Measurements from ENCODE around the gene TSGA10.

TSGA10 gene

GRCh38 chr2:99180755-99181623, 26.2 kb upstream of the TSGA10 start, which contains the start of the genes MITD1 and MRPL30:
Gene MITD1, minus strand, starts transcription at chr2:99181058. Its CDS starts 77 bp downstream, at chr2:99180981.
Gene MRPL30, plus strand, starts transcription at chr2:99181184. Its CDS starts 5,020 bp downstream, at chr2:99186204.
- CTCF ChIA-PET = interaction anchor here (0.6 to 2.8 kb wide), 8 partner anchors 13 to 156 kb away, joined by 3 to 16 read pairs (median 3); partner anchors contain the start of genes EIF5B and TXNDC9
- DNase-seq = peak; percentile 93
- Mint-ChIP-seq H3K27ac (peak within 1 kb of the TSS; percentile 95), H3K27me3 (no peaks in the 10 kb centered on the region), H3K9me3 (no peaks in the 10 kb centered on the region), H3K4me1 (peaks cover 53% of the 10 kb centered on the region), H3K36me3 (peaks cover 17% of the 10 kb centered on the region), H3K4me3 (peak within 1 kb of the TSS; percentile 97)

DNA sequence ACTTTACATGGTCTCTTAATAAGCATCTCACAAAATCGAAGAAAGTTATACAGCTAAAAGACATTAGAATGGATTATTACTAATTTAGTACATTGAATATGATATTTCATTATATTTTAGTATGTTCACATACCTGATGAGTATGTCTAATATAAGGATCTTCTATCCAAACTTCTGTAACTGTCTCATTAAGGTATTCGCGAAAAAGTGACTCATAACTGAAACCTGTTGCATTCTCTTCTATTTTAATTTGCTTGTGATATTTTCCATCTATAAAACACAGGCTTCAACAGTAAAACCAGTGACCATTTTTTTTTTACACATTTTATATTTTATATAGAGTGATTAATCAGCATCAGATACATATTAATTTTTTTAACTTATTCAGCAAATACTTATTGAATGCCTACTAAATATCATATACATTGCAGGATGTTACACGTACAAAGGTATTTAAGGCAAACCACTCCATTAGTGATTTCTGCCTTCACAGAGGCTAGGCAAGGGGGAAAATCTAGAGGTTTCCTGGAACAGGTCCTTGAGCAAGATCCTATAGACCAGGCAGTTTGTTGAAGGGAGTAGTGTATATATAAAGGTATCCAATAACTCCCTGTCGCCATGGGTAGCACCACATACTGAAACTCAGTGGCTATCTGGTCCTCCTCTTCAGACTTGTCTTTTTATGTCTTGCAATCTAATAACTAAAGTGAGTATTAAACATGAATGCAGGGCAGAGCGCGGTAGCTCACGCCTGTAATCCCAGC, 16.8 kb upstream of the TSGA10 start:
- peaks cover 14% of the 10 kb centered on the region for H3K4me1 Mint-ChIP-seq
- no peak for DNase-seq
- no peaks in the 10 kb centered on the region for H3K9me3 Mint-ChIP-seq
- CTCF ChIA-PET = no interaction called here
- H3K27ac Mint-ChIP-seq = no peak overlapping the region
- H3K4me3 Mint-ChIP-seq = no peak overlapping the region
- H3K36me3 Mint-ChIP-seq = peaks cover 35% of the 10 kb centered on the region
- no peaks in the 10 kb centered on the region for H3K27me3 Mint-ChIP-seq

DNA sequence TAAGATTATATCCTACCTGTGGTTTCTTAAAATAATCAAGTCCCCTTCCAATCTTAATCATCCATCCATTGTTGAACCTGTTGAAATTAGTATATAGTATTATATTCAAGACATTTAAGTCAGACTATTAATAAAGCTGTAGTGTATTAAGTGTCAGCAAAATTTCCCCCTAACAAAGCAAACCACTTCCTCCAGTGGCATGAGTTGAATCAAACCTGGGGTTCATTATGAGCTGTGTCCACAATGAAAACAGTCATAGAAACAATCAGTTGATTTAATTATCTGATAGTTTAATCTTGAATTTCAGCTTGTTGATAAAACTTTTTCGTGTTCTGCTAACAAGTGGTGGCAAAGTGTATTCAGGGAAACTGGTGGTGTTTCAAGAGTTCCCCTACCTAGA, 14.8 kb upstream of the TSGA10 start:
- no peak for DNase-seq
- Mint-ChIP-seq H3K27me3 (no peaks in the 10 kb centered on the region), H3K36me3 (peaks cover 48% of the 10 kb centered on the region), H3K4me3 (no peak overlapping the region), H3K4me1 (peaks cover 5% of the 10 kb centered on the region), H3K9me3 (no peaks in the 10 kb centered on the region), H3K27ac (no peak overlapping the region)
- CTCF ChIA-PET = no interaction called here

DNA sequence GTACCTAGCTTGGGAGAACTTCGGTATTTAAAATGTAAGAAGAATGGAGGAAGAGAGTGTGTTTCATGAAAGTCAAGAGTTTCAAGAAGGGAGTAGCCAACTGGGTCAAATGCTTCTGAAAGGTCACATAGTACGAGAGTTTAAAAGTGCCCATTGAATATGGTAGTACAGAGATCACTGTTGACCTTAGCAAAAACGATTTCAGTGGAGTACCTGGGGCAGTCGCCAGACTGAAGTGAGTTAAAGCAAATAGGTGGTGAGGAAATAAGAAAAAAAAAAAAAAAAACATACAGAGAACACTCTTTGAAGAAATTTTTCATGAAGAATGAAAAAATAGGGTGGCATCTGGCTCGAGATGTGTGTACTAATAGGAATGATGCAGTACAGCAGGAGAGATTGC, 11.5 kb upstream of the TSGA10 start:
- CTCF ChIA-PET = interaction anchor here (0.6 kb wide), 1 partner anchor 279 kb away, joined by 3 read pairs; no protein-coding TSS in a partner anchor
- H3K27ac Mint-ChIP-seq = peak overlapping the region; percentile 13
- no peaks in the 10 kb centered on the region for H3K9me3 Mint-ChIP-seq

GRCh38 chr2:99159594-99159993, 4.9 kb upstream of the TSGA10 start:
- no peak overlapping the region for H3K27ac Mint-ChIP-seq
- peaks cover 23% of the 10 kb centered on the region for H3K4me1 Mint-ChIP-seq
- peaks cover 32% of the 10 kb centered on the region for H3K36me3 Mint-ChIP-seq
- H3K27me3 Mint-ChIP-seq = no peaks in the 10 kb centered on the region
- no peaks in the 10 kb centered on the region for H3K9me3 Mint-ChIP-seq
- CTCF ChIA-PET = interaction anchor here (1.5 kb wide), 1 partner anchor 8 kb away, joined by 8 read pairs; no protein-coding TSS in a partner anchor
- no peak for DNase-seq
- no peak overlapping the region for H3K4me3 Mint-ChIP-seq

More for the DNA sequence above, 11.5 kb upstream of the TSGA10 start:
- DNase-seq = no peak
- Mint-ChIP-seq H3K4me1 (peaks cover 2% of the 10 kb centered on the region), H3K36me3 (peaks cover 52% of the 10 kb centered on the region), H3K4me3 (no peak overlapping the region), H3K27me3 (no peaks in the 10 kb centered on the region)

DNA sequence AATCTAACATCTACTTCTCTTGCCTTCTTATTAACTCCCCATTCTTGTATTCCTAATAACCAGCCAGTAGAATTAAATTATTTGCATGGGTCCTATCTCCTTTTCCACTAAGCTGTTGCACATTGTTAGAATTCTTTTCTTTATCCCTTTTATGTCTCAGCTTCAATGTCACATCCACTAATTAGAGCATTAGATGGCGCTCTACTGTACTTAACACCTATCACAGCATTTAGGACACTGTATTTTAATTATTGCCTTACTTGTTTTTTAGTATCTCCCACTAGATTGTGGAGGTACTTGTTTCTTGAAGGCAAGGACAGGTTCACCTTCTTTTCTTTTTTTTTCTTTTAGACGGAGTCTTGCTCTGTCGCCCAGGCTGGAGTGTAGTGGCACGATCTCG, 3.9 kb upstream of the TSGA10 start:
- Mint-ChIP-seq H3K9me3 (no peaks in the 10 kb centered on the region), H3K27me3 (no peaks in the 10 kb centered on the region), H3K27ac (no peak overlapping the region), H3K4me3 (no peak overlapping the region), H3K36me3 (peaks cover 26% of the 10 kb centered on the region), H3K4me1 (peaks cover 23% of the 10 kb centered on the region)
- DNase-seq = no peak
- CTCF ChIA-PET = interaction anchor here (0.8 to 2.9 kb wide), 5 partner anchors 9 to 22 kb away, joined by 3 to 16 read pairs (median 5); partner anchors contain the start of genes MITD1 and MRPL30

- DNase-seq = no peak
- CTCF ChIA-PET = interaction anchor here (0.8 to 2.9 kb wide), 2 partner anchors 24 to 170 kb away, joined by 3 to 16 read pairs; partner anchors contain the start of genes MITD1 and MRPL30
- Mint-ChIP-seq H3K4me3 (no peak overlapping the region), H3K27ac (no peak overlapping the region), H3K9me3 (no peaks in the 10 kb centered on the region), H3K36me3 (peaks cover 18% of the 10 kb centered on the region), H3K27me3 (no peaks in the 10 kb centered on the region), H3K4me1 (peaks cover 23% of the 10 kb centered on the region)
These were observed 2.1 kb upstream of the TSGA10 start for GRCh38 chr2:99156891-99157290.

DNA sequence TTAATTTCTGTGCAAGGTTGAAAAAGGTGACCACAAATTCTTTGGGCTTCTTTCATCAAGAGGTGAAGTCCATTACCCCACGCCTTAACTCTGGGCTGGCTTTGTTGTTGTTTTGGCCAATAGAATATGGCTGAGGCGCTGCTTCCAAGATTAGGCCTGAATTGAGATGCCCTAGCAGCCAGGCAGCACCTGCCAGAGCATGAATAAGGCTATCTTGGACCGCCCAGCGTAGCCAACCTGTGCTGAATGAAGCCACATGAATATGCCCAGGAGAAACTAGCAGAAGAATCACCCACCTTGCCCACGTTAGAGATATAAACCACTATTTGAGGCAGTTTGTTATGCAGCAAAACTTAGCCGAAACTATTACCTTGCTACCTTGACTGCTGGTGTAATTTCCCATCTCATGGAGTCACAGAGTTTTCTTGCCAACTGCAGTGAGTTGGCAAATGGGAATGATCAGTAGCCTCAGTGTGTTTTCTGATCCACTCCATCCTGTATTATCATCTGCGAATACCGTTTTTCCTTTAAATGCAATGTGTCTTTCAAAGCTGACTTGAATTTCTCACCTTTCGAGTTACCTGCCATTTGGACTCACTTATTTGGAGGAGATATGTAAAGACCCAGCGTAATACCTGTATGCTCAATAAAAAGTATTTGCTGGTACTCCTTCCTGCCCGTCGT, 679 bp downstream of the TSGA10 start:
- CTCF ChIA-PET = no interaction called here
- peaks cover 27% of the 10 kb centered on the region for H3K4me1 Mint-ChIP-seq
- DNase-seq = peak; percentile 24

DNA sequence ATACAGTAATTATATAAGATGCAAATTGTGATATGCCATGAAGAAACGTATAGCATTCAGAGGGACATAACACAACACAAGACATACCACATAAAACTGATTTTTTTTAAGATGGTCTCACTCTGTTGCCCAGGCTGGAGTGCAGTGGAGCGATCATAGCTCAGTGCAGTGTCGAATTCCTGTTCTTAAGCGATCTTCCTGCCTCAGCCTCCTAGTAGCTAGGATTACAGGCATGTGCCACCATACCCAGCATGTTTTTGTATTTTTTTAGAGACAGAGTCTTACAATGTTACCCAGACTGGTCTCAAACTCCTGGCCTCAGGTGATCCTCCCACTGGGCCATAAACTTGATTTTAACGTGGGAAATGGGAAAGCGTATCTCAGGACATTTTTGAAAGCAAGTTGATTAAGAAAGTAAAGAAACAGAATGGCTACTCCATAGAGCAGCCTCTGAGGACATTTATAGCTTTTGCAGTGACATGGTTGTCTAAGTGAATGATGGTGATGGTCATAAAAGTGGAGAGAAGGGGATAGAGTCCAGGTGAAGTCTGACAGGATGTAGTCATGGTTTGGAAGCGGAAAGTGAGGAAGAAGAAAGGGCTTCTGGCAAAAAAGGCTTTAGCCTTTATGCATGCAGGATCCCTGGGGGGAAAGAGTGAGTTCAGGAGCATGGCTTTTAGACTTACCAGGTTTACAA, 2.4 kb downstream of the TSGA10 start:
- Mint-ChIP-seq H3K9me3 (no peaks in the 10 kb centered on the region), H3K4me3 (no peak overlapping the region), H3K27ac (no peak overlapping the region), H3K27me3 (no peaks in the 10 kb centered on the region), H3K4me1 (peaks cover 24% of the 10 kb centered on the region), H3K36me3 (peaks cover 7% of the 10 kb centered on the region)
- DNase-seq = no peak
- CTCF ChIA-PET = no interaction called here

More for the DNA sequence above, 679 bp downstream of the TSGA10 start:
- Mint-ChIP-seq H3K9me3 (no peaks in the 10 kb centered on the region), H3K27ac (peak overlapping the region; percentile 88), H3K27me3 (no peaks in the 10 kb centered on the region), H3K4me3 (no peak overlapping the region), H3K36me3 (peaks cover 12% of the 10 kb centered on the region)

DNA sequence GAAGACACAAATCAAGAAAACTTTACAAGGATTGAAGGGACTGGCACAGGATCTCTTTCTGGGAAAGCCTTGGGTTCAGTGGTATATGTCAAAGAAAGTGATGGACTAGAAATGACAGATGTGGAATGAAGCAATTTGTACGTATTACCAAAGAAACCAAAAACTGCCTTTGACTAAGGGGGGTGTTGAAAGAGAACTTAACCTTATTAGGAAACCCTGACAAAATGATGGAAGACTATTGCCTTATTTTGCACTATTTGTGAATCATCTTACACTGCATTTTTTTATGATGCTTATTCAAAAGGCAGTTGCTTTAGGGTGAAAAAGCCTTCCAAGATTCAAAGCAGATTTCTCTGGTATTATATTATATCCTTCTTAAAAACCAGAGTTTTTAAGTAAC, 4.0 kb downstream of the TSGA10 start:
- Mint-ChIP-seq H3K4me1 (peaks cover 9% of the 10 kb centered on the region), H3K9me3 (no peaks in the 10 kb centered on the region), H3K36me3 (peaks cover 3% of the 10 kb centered on the region), H3K27ac (no peak overlapping the region), H3K27me3 (no peaks in the 10 kb centered on the region), H3K4me3 (no peak overlapping the region)
- DNase-seq = no peak
- CTCF ChIA-PET = no interaction called here

DNA sequence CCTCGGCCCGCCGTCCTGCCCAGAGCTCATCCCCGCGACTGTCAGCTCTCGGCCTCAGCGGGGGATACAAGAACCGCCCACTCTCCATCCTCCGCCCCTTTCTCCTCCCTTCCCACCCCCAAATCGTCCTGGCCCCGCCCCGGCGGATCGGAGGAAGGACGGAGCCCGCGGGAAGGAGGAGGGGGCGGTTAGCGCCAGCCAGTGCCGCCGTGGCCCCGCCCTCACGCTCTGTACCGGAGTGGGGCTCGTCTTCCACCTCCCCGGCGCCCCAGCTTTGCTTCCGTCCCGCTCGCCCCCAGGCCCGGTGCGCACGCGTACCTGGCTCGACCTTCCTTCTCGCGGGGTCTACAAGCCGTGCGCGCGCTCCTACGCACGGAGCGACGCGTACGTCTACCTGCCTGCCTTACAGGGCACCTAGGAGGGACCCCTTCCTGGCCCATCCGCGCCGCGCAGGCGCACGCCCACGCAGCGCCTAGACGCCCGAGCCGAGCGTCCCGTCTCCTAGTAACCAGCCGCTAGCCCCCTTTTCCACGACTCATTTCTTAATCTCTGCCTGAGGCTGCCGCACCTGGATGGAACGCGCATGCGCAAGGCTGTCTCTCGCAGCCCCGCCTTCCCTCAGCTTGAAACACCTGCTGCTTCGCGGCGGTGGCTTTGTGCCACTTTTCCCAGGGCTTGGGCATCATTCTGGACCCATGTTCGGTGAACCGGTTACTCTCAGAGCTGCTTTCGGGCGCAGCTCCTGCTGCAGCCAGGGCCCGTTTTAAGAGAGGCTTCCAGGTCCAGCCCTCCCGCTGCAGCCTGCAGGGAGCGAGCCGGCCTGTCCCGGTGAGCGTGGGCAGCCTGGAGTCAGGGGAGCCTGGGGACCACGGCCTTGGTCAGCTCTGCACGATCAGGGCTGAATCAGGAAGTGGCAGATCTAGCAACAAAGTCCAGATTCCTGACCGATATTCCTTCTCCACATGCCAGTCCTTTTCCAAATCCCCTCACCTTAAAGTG, 13.3 kb downstream of the TSGA10 start, which contains the start of gene C2orf15:
TSS of gene C2orf15 (plus strand) at position 598 of the 999 bp plus-strand sequence. CDS start 8,852 bp downstream, outside the sequence.
- Mint-ChIP-seq H3K27ac (peak within 1 kb of the TSS; percentile 94), H3K4me3 (peak within 1 kb of the TSS; percentile 85)

GRCh38 chr2:99140860-99141109, 14.0 kb downstream of the TSGA10 start:
- Mint-ChIP-seq H3K4me3 (peak overlapping the region; percentile 85), H3K9me3 (peaks cover 3% of the 10 kb centered on the region), H3K27me3 (peaks cover 22% of the 10 kb centered on the region), H3K36me3 (peaks cover 4% of the 10 kb centered on the region), H3K4me1 (peaks cover 27% of the 10 kb centered on the region), H3K27ac (peak overlapping the region; percentile 94)
- CTCF ChIA-PET = interaction anchor here (0.7 to 1.6 kb wide), 2 partner anchors 17 to 350 kb away, joined by 3 to 4 read pairs; no protein-coding TSS in a partner anchor
- no peak for DNase-seq

More for the DNA sequence above, 13.3 kb downstream of the TSGA10 start, which contains the start of gene C2orf15:
- Mint-ChIP-seq H3K27me3 (peaks cover 22% of the 10 kb centered on the region), H3K4me1 (peaks cover 27% of the 10 kb centered on the region), H3K9me3 (no peaks in the 10 kb centered on the region), H3K36me3 (peaks cover 4% of the 10 kb centered on the region)
- CTCF ChIA-PET = interaction anchor here (0.7 to 1.6 kb wide), 3 partner anchors 17 to 408 kb away, joined by 3 to 4 read pairs (median 3); no protein-coding TSS in a partner anchor
- DNase-seq = peak; percentile 97

Measured in activated naive CD4-positive, alpha-beta T cell treated with anti-CD3 and anti-CD28 coated beads, Interleukin-2, amount 10 ng/mL, durations not matched to agents 7 days and 5 days (primary cell).